ENCODE measurements around the gene NTN1. TPM values are rescaled to one million over a fixed set of nuclear protein-coding genes. Genes with fewer than 3 reads are reported as not detected.

NTN1 gene
- total RNA-seq, 4 donors from 2014 or later, result 5.9 to 11.6 (median 8.5) TPM

GRCh38 chr17:9213303-9213640 is 192.0 kb downstream of the NTN1 start:
- H3K4me3 ChIP-seq (ENCODE audit: low read depth, poor library complexity, severe bottlenecking), result no peak overlapping the region
- intact Hi-C loops (cut with DNase I; ENCODE audit: low total_unique reads), result no loop called here
- no peak for DNase-seq (ENCODE audit: low spot score in 2 of 2)
- 84 to 85% methylated on average over 3 of the region's 3 CpGs for WGBS, 2 donors
- no peak for TF ChIP-seq CTCF (IDR thresholded peaks at IDR 0.05)
- TF ChIP-seq POLR2A (IDR thresholded peaks at IDR 0.05), result no peak

GRCh38 chr17:9215465-9215864 is 194.2 kb downstream of the NTN1 start:
- TF ChIP-seq CTCF (IDR thresholded peaks at IDR 0.05) (no peak), POLR2A (IDR thresholded peaks at IDR 0.05) (no peak)
- intact Hi-C loops (cut with DNase I; ENCODE audit: low total_unique reads), result no loop called here
- DNase-seq (ENCODE audit: low spot score in 2 of 2), result no peak
- no peak overlapping the region for H3K4me3 ChIP-seq (ENCODE audit: low read depth, poor library complexity, severe bottlenecking)

GRCh38 chr17:9217151-9218056 is 196.1 kb downstream of the NTN1 start:
- intact Hi-C loops (cut with DNase I; ENCODE audit: low total_unique reads), result no loop called here
- no peak for DNase-seq (ENCODE audit: low spot score in 2 of 2)
- no peak for TF ChIP-seq POLR2A (IDR thresholded peaks at IDR 0.05)
- TF ChIP-seq CTCF (IDR thresholded peaks at IDR 0.05), result no peak
- WGBS, 2 donors, result 22% methylated on average over 5 of the region's 5 CpGs
- no peak overlapping the region for H3K4me3 ChIP-seq (ENCODE audit: low read depth, poor library complexity, severe bottlenecking)

- TF ChIP-seq CTCF (IDR thresholded peaks at IDR 0.05) (no peak), POLR2A (IDR thresholded peaks at IDR 0.05) (no peak)
- intact Hi-C loops (cut with DNase I; ENCODE audit: low total_unique reads), result no loop called here
- no peak for DNase-seq (ENCODE audit: low spot score in 2 of 2)
- no peak overlapping the region for H3K4me3 ChIP-seq (ENCODE audit: low read depth, poor library complexity, severe bottlenecking)
- WGBS, 2 donors, result 71 to 80% methylated on average over 8 of the region's 8 CpGs
Observed at GRCh38 chr17:9218064-9218635, 196.8 kb downstream of the NTN1 start.

- no peak overlapping the region for H3K4me3 ChIP-seq (ENCODE audit: low read depth, poor library complexity, severe bottlenecking)
- DNase-seq (ENCODE audit: low spot score in 2 of 2), result no peak
- intact Hi-C loops (cut with DNase I; ENCODE audit: low total_unique reads), result no loop called here
- TF ChIP-seq POLR2A (IDR thresholded peaks at IDR 0.05), result no peak
- no peak for TF ChIP-seq CTCF (IDR thresholded peaks at IDR 0.05)
- WGBS, 2 donors, result 96% methylated on average over 15 of the region's 15 CpGs
Observed at GRCh38 chr17:9218911-9219310, 197.6 kb downstream of the NTN1 start.
